CD4-positive, alpha-beta T cell (primary cell): Measurements from ENCODE around the gene MCAM. TPM values are rescaled to one million over a fixed set of nuclear protein-coding genes. Genes with fewer than 3 reads are reported as not detected.

Experiments used
- ATAC-seq: fragments of 200-7000 bp; cut with Tn5 transposase; one replicate; pipeline ENCODE4 v1.10.0; 2022; ENCODE audit warnings: mild to moderate bottlenecking; ENCODE audit not compliant: poor library complexity
- CTCF ChIA-PET: fragments of 350-600 bp; sonication (Branson Sonifier 250); formaldehyde crosslinking; loops from one replicate; lab custom pipeline; 2021; ENCODE audit warnings: antibody characterized with exemption, inconsistent platforms; lab: Charles Lee
- POLR2A ChIA-PET: fragments of 350-600 bp; sonication (Branson Sonifier 250); formaldehyde crosslinking; loops from one replicate; lab custom pipeline; 2021; ENCODE audit warnings: antibody characterized with exemption, inconsistent platforms; lab: Charles Lee
- DNase-seq, 14 experiments: peaks; one replicate each; pipeline ENCODE4 v3.0.0-alpha.2; 2013 to 2020; ENCODE audit warnings: mixed read lengths in 2 of 14
- H3K27ac ChIP-seq, 2 donors: one replicate each; pipeline versions ENCODE4 v1.5.1 to v1.7.0; 2013; ENCODE audit warnings: low read length in 2 of 2, low read depth in 1 of 2, mild to moderate bottlenecking in 1 of 2
- H3K27me3 ChIP-seq, 2 experiments: 1 replicate in 1 of 2; 2 replicates in 1 of 2; pipeline versions ENCODE4 v1.6.1 to v1.7.0; 2013; ENCODE audit warnings: low read length in 2 of 2, control low read depth in 1 of 2, mild to moderate bottlenecking in 1 of 2, moderate library complexity in 1 of 2; ENCODE audit not compliant: insufficient read depth in 2 of 2, control insufficient read depth in 1 of 2
- H3K36me3 ChIP-seq: one replicate; pipeline ENCODE4 v1.6.1; 2013; ENCODE audit warnings: low read length, control low read depth; ENCODE audit not compliant: insufficient read depth
- H3K4me1 ChIP-seq: one replicate; pipeline ENCODE4 v1.6.1; 2013; ENCODE audit warnings: low read length, control low read depth; ENCODE audit not compliant: insufficient read depth
- H3K4me3 ChIP-seq: one replicate; pipeline ENCODE4 v1.5.1; 2013; ENCODE audit warnings: mild to moderate bottlenecking, low read length, moderate library complexity
- H3K9me3 ChIP-seq, 2 experiments: 1 replicate in 1 of 2; 2 replicates in 1 of 2; pipeline versions ENCODE4 v1.6.1 to v1.7.0; 2013; ENCODE audit warnings: low read length in 2 of 2, mild to moderate bottlenecking in 2 of 2, control low read depth in 1 of 2, moderate library complexity in 1 of 2; ENCODE audit not compliant: control insufficient read depth in 1 of 2, insufficient read depth in 1 of 2
- H3K27ac Mint-ChIP-seq: one replicate; pipeline ENCODE4 v1.8.0; 2020; ENCODE audit warnings: mixed read lengths
- H3K27me3 Mint-ChIP-seq: one replicate; pipeline ENCODE4 v1.8.0; 2021; ENCODE audit warnings: mixed read lengths
- H3K36me3 Mint-ChIP-seq: one replicate; pipeline ENCODE4 v1.8.0; 2021; ENCODE audit warnings: low read depth, mixed read lengths
- H3K4me1 Mint-ChIP-seq: one replicate; pipeline ENCODE4 v1.8.0; 2021; ENCODE audit warnings: low read depth, mixed read lengths
- H3K4me3 Mint-ChIP-seq: one replicate; pipeline ENCODE4 v1.8.0; 2020; ENCODE audit warnings: mild to moderate bottlenecking, mixed read lengths
- H3K9me3 Mint-ChIP-seq: one replicate; pipeline ENCODE4 v1.8.0; 2020; ENCODE audit warnings: mixed read lengths
- intact Hi-C, 2 experiments: fragments of 100-400 bp; cut with DNase I in 1 of 2; cut with micrococcal nuclease in 1 of 2; formaldehyde crosslinking; loops; one replicate each; pipeline versions ENCODE4 v1.15.1 to v1.9.0; 2023 to 2025; cut with DNase I, micrococcal nuclease
- total RNA-seq, 174 experiments: library from RNA in 2 of 174; stranded (reverse) in 2 of 174; gene quantifications; one replicate each; pipeline ENCODE4 v1.2.3 and lab custom pipeline; 2021 to 2026
- TF ChIP-seq, protein P1 (sequence below): fragments of 200-600 bp; IDR thresholded peaks from one replicate; pipeline ENCODE4 v1.8.0; 2022; ENCODE audit warnings: antibody characterized with exemption, mild to moderate bottlenecking

The MCAM gene
- total RNA-seq, 2 experiments from 2014 or later, result 16.0 to 16.5 TPM

DNA sequence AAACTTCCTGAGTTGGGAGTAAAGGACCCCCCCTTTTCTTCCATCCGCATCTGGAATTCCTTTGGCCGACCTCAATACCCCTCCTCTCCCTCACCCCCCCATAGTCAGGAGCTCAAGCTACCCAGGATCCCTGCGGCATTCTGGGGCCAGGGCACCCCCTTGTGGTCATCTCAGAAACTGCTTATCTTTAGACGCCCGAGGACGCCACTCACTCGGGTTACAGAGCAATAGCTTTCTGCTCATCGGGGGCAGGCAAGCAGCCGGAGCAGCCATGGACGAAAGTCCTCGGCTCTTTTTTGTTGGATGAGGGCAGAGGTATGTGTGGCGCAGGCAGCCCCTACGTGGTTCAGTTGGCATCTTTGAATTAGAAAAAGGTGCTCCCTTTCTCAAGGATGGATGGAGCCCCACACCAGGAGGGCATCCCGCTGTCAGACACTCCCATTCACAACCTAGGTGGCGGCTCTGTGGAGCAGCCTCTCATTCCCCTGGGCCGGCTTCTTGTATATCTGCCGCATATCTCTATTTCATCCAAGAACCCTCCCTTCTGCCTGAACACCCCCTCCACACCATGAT, 21.5 kb upstream of the MCAM start:
- Mint-ChIP-seq H3K36me3 (peaks cover 27% of the 10 kb centered on the region), H3K4me1 (peaks cover 36% of the 10 kb centered on the region), H3K9me3 (no peaks in the 10 kb centered on the region), H3K27me3 (peaks cover 42% of the 10 kb centered on the region), H3K27ac (peak overlapping the region; percentile 70), H3K4me3 (peak overlapping the region; percentile 85)
- Histone ChIP-seq H3K4me3 (no peak overlapping the region), H3K9me3 (peaks cover 0 to 12% of the 10 kb centered on the region in 2 experiments), H3K27ac (no peak overlapping the region), H3K36me3 (peaks cover 4% of the 10 kb centered on the region), H3K27me3 (peaks cover 31 to 45% of the 10 kb centered on the region in 2 experiments), H3K4me1 (peaks cover 51% of the 10 kb centered on the region)
- DNase-seq (peak; percentile 50 to 84 (median 60)), ATAC-seq (peak; percentile 47)
- TF ChIP-seq, protein P1, sequence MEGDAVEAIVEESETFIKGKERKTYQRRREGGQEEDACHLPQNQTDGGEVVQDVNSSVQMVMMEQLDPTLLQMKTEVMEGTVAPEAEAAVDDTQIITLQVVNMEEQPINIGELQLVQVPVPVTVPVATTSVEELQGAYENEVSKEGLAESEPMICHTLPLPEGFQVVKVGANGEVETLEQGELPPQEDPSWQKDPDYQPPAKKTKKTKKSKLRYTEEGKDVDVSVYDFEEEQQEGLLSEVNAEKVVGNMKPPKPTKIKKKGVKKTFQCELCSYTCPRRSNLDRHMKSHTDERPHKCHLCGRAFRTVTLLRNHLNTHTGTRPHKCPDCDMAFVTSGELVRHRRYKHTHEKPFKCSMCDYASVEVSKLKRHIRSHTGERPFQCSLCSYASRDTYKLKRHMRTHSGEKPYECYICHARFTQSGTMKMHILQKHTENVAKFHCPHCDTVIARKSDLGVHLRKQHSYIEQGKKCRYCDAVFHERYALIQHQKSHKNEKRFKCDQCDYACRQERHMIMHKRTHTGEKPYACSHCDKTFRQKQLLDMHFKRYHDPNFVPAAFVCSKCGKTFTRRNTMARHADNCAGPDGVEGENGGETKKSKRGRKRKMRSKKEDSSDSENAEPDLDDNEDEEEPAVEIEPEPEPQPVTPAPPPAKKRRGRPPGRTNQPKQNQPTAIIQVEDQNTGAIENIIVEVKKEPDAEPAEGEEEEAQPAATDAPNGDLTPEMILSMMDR, result peak; percentile 78
- intact Hi-C loops, result no loop called here
- ChIA-PET POLR2A (interaction anchor here (0.5 to 1.7 kb wide), 5 partner anchors 14 to 766 kb away, joined by 3 to 6 read pairs (median 3); partner anchors contain the start of genes ARCN1, CBL and VPS11), CTCF (interaction anchor here (0.6 to 2.2 kb wide), 20 partner anchors 11 to 231 kb away, joined by 3 to 19 read pairs (median 4); partner anchors contain the start of genes CBL and USP2)

DNA sequence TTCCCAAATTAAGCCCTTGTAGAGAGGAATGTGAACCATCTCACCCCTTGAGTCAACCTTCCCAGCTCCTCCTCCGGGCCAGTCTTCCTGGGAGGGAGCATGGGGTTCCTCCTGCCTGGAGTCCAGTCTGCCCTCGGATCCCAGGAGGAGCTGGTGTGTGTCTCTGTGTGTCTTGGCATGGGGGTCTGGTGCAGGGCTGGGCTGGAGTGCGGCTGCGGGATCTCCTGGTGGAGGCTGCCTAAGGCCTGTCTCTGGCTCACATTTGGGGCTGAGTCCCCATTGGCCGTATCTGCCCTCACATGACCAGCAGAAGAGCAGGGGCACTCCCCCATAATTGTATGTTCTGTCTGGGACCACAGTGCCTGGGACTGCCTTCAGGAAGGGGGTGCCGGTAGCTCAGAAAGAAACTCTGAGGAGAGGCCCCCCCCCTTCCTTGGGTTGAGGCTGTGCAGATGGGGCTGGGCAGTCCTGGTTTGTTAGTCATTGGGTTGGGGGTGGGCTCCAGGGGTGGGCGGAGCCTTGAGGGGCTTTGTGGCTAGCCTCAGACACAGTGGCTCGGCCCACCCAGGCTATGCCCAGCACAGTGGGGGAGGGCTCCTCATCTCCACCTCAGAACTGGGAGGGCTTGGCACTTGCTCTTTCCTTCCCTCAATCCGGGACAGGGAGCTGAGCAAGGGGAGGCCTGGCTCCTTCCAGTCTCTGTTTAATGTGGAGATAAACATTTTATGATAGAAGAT, 20.8 kb upstream of the MCAM start:
- Histone ChIP-seq H3K4me1 (peaks cover 51% of the 10 kb centered on the region), H3K27ac (no peak overlapping the region), H3K9me3 (peaks cover 0 to 12% of the 10 kb centered on the region in 2 experiments), H3K4me3 (no peak overlapping the region), H3K27me3 (peaks cover 31 to 42% of the 10 kb centered on the region in 2 experiments), H3K36me3 (peaks cover 4% of the 10 kb centered on the region)
- H3K4me3 Mint-ChIP-seq, result peak overlapping the region; percentile 89
- DNase-seq (peak in 1 of 14 experiments; percentile 43), ATAC-seq (no peak)
- POLR2A ChIA-PET, result interaction anchor here (0.5 to 1.7 kb wide), 4 partner anchors 14 to 765 kb away, joined by 3 to 6 read pairs (median 4); partner anchors contain the start of genes ARCN1, CBL and VPS11
- intact Hi-C loops, result no loop called here
- no peaks in the 10 kb centered on the region for H3K9me3 Mint-ChIP-seq
- H3K27ac Mint-ChIP-seq, result peak overlapping the region; percentile 70
- H3K4me1 Mint-ChIP-seq, result peaks cover 40% of the 10 kb centered on the region
- peaks cover 27% of the 10 kb centered on the region for H3K36me3 Mint-ChIP-seq
- CTCF ChIA-PET, result interaction anchor here (0.6 to 2.2 kb wide), 18 partner anchors 10 to 230 kb away, joined by 3 to 19 read pairs (median 4); partner anchors contain the start of gene USP2
- H3K27me3 Mint-ChIP-seq, result peaks cover 35% of the 10 kb centered on the region
- TF ChIP-seq, protein P1, result no peak

DNA sequence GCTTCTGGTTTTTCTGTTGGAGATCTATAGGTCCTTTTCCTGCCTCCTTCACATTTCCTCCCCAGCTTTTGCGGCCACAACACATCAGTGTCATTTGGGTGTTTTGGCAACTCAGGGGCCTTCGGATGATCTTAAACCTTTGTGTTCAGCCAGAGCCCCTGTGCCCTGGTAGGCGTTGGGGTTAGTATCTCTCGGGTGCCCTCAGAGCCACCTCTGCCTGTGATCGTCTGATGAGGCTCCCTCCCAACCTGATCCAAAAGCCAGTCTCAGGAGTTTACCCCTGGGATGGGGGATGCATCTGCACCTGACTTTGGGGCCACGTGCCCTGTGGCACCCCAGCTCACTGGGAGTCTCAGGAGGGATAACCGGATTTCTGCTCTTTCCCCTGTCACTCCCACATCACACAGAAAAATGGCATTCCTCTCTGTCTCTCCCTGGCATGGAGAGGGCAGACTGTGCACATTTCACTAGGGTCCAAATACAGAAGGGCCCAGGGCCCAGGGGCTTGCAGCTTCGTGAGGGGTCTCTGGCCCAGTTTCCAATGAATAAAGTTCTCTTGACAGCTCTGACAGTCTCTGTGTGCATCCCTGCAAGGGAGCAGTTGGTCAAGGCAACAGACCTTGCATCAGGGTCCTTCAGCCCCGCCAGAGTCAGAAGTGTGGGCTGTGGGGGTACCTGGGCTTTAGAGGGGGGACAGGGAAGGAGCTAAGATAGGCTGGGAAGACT, 20.0 kb upstream of the MCAM start:
- DNase-seq (peak in 1 of 14 experiments; percentile 12), ATAC-seq (no peak)
- Histone ChIP-seq H3K27ac (no peak overlapping the region), H3K4me1 (peaks cover 51% of the 10 kb centered on the region), H3K36me3 (peaks cover 4% of the 10 kb centered on the region), H3K27me3 (peaks cover 31 to 34% of the 10 kb centered on the region in 2 experiments), H3K9me3 (peaks cover 0 to 12% of the 10 kb centered on the region in 2 experiments), H3K4me3 (no peak overlapping the region)
- H3K36me3 Mint-ChIP-seq, result peaks cover 27% of the 10 kb centered on the region
- intact Hi-C loops, result no loop called here
- peak overlapping the region; percentile 71 for H3K27ac Mint-ChIP-seq
- ChIA-PET POLR2A (interaction anchor here (1.7 kb wide), 1 partner anchor 13 kb away, joined by 4 read pairs; no protein-coding TSS in a partner anchor), CTCF (interaction anchor here (1.2 to 2.2 kb wide), 4 partner anchors 13 to 40 kb away, joined by 3 to 19 read pairs (median 11); no protein-coding TSS in a partner anchor)
- H3K4me3 Mint-ChIP-seq, result peak overlapping the region; percentile 89
- H3K27me3 Mint-ChIP-seq, result peaks cover 28% of the 10 kb centered on the region
- H3K4me1 Mint-ChIP-seq, result peaks cover 42% of the 10 kb centered on the region
- H3K9me3 Mint-ChIP-seq, result no peaks in the 10 kb centered on the region
- TF ChIP-seq, protein P1, result no peak
